ENCODE measurements around the gene LDLRAD4. TPM values are rescaled to one million over a fixed set of nuclear protein-coding genes. Genes with fewer than 3 reads are reported as not detected.
A peak's percentile ranks its signal among the peaks of the same experiment; 100 is the strongest.

LDLRAD4 gene
- total and polyA plus RNA-seq, 2 experiments from 2014 or later = 0.73 to 1.9 TPM

GRCh38 chr18:13217466-13217961 lies 1.0 kb upstream of the LDLRAD4 start (continued):
- TF ChIP-seq, protein P1, sequence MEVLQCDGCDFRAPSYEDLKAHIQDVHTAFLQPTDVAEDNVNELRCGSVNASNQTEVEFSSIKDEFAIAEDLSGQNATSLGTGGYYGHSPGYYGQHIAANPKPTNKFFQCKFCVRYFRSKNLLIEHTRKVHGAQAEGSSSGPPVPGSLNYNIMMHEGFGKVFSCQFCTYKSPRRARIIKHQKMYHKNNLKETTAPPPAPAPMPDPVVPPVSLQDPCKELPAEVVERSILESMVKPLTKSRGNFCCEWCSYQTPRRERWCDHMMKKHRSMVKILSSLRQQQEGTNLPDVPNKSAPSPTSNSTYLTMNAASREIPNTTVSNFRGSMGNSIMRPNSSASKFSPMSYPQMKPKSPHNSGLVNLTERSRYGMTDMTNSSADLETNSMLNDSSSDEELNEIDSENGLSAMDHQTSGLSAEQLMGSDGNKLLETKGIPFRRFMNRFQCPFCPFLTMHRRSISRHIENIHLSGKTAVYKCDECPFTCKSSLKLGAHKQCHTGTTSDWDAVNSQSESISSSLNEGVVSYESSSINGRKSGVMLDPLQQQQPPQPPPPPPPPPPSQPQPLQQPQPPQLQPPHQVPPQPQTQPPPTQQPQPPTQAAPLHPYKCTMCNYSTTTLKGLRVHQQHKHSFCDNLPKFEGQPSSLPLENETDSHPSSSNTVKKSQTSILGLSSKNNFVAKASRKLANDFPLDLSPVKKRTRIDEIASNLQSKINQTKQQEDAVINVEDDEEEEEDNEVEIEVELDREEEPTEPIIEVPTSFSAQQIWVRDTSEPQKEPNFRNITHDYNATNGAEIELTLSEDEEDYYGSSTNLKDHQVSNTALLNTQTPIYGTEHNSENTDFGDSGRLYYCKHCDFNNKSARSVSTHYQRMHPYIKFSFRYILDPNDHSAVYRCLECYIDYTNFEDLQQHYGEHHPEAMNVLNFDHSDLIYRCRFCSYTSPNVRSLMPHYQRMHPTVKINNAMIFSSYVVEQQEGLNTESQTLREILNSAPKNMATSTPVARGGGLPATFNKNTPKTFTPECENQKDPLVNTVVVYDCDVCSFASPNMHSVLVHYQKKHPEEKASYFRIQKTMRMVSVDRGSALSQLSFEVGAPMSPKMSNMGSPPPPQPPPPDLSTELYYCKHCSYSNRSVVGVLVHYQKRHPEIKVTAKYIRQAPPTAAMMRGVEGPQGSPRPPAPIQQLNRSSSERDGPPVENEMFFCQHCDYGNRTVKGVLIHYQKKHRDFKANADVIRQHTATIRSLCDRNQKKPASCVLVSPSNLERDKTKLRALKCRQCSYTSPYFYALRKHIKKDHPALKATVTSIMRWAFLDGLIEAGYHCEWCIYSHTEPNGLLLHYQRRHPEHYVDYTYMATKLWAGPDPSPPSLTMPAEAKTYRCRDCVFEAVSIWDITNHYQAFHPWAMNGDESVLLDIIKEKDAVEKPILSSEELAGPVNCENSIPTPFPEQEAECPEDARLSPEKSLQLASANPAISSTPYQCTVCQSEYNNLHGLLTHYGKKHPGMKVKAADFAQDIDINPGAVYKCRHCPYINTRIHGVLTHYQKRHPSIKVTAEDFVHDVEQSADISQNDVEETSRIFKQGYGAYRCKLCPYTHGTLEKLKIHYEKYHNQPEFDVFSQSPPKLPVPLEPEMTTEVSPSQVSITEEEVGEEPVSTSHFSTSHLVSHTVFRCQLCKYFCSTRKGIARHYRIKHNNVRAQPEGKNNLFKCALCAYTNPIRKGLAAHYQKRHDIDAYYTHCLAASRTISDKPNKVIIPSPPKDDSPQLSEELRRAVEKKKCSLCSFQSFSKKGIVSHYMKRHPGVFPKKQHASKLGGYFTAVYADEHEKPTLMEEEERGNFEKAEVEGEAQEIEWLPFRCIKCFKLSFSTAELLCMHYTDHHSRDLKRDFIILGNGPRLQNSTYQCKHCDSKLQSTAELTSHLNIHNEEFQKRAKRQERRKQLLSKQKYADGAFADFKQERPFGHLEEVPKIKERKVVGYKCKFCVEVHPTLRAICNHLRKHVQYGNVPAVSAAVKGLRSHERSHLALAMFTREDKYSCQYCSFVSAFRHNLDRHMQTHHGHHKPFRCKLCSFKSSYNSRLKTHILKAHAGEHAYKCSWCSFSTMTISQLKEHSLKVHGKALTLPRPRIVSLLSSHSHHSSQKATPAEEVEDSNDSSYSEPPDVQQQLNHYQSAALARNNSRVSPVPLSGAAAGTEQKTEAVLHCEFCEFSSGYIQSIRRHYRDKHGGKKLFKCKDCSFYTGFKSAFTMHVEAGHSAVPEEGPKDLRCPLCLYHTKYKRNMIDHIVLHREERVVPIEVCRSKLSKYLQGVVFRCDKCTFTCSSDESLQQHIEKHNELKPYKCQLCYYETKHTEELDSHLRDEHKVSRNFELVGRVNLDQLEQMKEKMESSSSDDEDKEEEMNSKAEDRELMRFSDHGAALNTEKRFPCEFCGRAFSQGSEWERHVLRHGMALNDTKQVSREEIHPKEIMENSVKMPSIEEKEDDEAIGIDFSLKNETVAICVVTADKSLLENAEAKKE (CRISPR knock-in tag; IDR thresholded peaks at IDR 0.05) = no peak
- TF ChIP-seq CREB1 (CRISPR knock-in tag; IDR thresholded peaks at IDR 0.05; ENCODE audit: low read depth) = no peak

- Mint-ChIP-seq H3K27ac (no peak overlapping the region), H3K4me1 (peaks cover 19% of the 10 kb centered on the region), H3K4me3 (peak overlapping the region; percentile 60; the same call in 2 of the 3 replicates), H3K27me3 (ENCODE audit: insufficient read depth, low read depth, poor library complexity) (peaks cover 42% of the 10 kb centered on the region), H3K9me3 (peaks cover 2% of the 10 kb centered on the region; the same call in 1 of the 3 replicates), H3K36me3 (ENCODE audit: low read depth) (no peaks in the 10 kb centered on the region; the same call in 2 of the 3 replicates)
- ATAC-seq (peak; percentile 9), DNase-seq (ENCODE audit: low spot score) (peak; percentile 48)
- Histone ChIP-seq H3K4me1 (ENCODE audit: insufficient read depth) (peaks cover 25% of the 10 kb centered on the region), H4K20me1 (replicated peaks; ENCODE audit: insufficient read depth) (no peaks in the 10 kb centered on the region), H3K9me2 (ENCODE audit: insufficient read depth) (no peaks in the 10 kb centered on the region), H3K4me3 (peak overlapping the region; percentile 74), H2AFZ (peak overlapping the region; percentile 98), H3K27ac (ENCODE audit: low read depth) (no peak overlapping the region), H3K4me2 (peak overlapping the region; percentile 97), H3K27me3 (ENCODE audit: insufficient read depth) (peaks cover 55% of the 10 kb centered on the region), H3F3A (replicated peaks; ENCODE audit: low read depth) (no peaks in the 10 kb centered on the region; the same call in 1 of the 2 replicates), H3K36me3 (ENCODE audit: insufficient read depth) (no peaks in the 10 kb centered on the region; the same call in 1 of the 2 replicates), H3K79me2 (replicated peaks; ENCODE audit: insufficient read depth) (no peaks in the 10 kb centered on the region)
- TF ChIP-seq EZH2phosphoT487 (IDR thresholded peaks at IDR 0.05; ENCODE audit: unreplicated experiment) = no peak
- TF ChIP-seq EZH2 (IDR thresholded peaks at IDR 0.05; ENCODE audit: low read depth, unreplicated experiment) = peak; percentile 24
Observed at GRCh38 chr18:13217971-13218367, 591 bp upstream of the LDLRAD4 start.

Measured in GM23338 (cell line).